Measurements from ENCODE around the gene CELA2B.

- TF ChIP-seq CTCF (IDR thresholded peaks at IDR 0.05 in 4 of 5, conservative IDR thresholded peaks at IDR 0.05 in 1 of 5) (peak in 3 of 5 experiments; percentile 24 to 65 (median 50)), POLR2A (IDR thresholded peaks at IDR 0.05) (peak; percentile 72 to 78)
These were observed 50.8 kb downstream of the CELA2B start, which contains the start of gene DNAJC16 for GRCh38 chr1:15526490-15527339.

Measured in gastrocnemius medialis (tissue), 4 donors.